ENCODE measurements around the gene COL23A1.
"Not testable (repeated sequence)": the region's sequence is repeated elsewhere in the genome, so short reads cannot be mapped to it uniquely, and the experiment has no call there.

The COL23A1 gene

GRCh38 chr5:178277346-178277745, 312.8 kb downstream of the COL23A1 start:
- no peak overlapping the region for H3K4me3 ChIP-seq (ENCODE audit: low read depth, low read length)
- no peak for DNase-seq (ENCODE audit: low read depth)

GRCh38 chr5:178274781-178275537, 315.2 kb downstream of the COL23A1 start:
- DNase-seq (ENCODE audit: low read depth), result no peak
- H3K4me3 ChIP-seq (ENCODE audit: low read depth, low read length), result no peak overlapping the region

DNA sequence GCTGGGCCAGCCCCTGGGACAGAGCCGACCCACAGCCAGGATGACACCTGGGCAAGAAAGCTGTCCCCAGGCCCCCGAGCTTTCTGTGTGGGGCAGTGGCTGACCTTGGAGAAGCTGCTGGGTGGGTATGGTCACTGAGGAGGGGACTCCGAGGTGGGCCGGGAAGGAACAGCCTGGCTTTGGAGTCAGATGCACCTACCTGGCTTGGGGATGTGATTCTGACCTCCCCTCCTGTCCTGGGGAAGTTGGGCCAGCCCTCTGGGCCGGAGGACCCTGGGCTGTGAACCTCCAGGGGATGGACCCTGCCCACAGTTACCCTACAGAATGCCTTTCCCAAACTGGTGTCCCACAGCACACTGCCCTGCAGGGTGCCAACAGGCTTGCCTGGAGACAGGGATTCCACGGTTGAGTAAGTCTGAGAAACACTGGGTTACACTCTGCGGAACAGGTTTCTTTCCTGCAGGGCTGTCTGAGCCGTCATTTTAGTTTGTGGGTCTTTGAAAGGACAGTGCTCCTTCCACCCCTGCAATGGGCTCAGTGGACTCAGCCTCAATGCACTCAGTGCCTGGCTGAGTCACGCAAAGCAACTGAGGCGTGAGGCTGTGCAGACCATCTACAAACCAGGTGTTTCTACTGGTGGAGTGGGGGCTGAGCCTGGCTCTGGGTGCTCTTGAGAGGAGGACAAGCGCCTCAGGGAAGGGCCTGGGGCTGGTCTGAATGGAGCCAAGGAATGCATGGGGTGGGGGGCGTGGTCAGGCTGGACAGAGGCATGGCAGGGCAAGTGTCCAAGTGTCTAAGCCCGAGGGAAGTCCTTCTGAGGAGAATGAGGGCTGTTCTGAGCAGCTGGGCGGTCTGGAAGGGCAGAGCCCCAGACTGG, 316.3 kb downstream of the COL23A1 start:
- no peak for DNase-seq (ENCODE audit: low read depth)
- H3K4me3 ChIP-seq (ENCODE audit: low read depth, low read length), result no peak overlapping the region

DNA sequence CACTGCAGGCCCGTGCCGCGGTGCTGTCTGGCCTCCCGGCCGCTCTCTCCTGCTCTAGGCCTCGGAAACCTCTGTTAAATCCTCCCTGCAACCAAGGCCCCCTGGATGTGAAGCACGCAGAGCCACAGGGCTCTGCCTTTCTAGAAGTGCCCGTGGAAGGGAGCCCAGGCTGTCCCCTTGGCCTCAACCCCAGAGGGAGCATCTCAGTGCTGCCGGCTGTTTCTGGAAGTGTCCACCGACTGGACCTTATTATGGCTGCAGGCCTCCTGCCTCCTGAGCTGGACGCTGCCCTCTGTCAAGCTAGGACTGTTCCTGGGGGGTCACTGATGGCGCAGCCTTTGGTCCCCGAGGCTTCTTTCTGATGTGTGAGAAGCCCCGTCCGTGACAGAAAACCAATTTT, 317.2 kb downstream of the COL23A1 start:
- no peak overlapping the region for H3K4me3 ChIP-seq (ENCODE audit: low read depth, low read length)
- DNase-seq (ENCODE audit: low read depth), result no peak

GRCh38 chr5:178272591-178272990, 317.6 kb downstream of the COL23A1 start:
- no peak for DNase-seq (ENCODE audit: low read depth)

DNA sequence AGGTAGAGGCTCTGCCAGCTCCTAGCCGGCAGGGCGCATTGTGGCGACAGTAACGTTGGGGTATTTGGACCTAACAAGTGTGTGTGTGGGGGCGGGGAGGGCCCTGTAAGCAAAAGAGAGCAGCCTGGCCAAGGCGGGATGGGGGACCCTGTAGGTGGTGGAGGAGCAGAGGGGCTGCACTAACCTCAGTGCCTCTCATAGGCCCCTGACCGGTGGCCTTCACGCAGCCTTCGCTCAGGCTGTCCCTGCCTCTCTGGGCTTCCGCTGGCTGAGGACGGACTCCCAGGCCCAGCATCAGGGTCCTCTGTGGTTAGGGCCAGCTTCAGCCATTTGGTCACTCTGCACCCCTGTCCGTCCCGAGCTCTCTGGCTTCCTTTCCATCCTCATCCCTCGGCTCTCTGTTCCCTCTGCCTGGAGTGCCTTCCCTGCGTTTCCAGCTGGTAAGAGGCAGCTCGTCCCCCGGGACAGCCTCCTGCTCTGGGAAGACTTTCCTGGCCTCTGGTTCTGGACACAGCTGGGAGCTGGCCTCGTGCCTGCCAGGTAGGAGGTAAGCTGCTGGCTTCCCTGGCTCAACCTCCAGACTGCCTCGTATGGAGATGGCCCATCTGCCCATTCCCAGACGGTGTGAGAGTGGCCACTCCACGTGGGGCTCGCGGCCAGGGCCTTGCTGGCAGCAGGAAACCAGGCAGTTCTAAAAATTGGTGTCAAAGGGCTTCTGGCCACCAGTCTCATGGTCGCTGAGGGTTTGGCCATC, 318.3 kb downstream of the COL23A1 start:
- no peak overlapping the region for H3K4me3 ChIP-seq (ENCODE audit: low read depth, low read length)
- no peak for DNase-seq (ENCODE audit: low read depth)

More at GRCh38 chr5:178272591-178272990, 317.6 kb downstream of the COL23A1 start:
- no peak overlapping the region for H3K4me3 ChIP-seq (ENCODE audit: low read depth, low read length)

DNA sequence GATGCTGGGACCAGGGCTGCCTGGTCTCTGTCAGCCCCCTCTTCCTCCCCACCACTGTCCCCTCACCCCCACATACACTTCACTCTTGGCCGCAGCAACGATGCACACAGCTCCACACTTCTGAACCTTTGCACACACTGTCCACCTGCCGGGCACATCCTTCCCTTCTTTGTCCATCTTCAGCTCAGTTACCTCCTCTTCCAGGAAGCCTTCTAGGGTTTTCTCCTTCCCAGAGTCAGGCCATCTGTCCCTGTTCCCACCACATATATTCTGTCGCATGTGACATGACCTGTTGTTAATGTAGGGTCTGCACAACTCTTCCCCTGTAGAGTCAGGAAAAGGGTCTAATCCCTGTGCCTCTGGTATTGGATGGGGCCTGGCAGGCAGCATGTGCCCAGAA, 319.0 kb downstream of the COL23A1 start:
- no peak overlapping the region for H3K4me3 ChIP-seq (ENCODE audit: low read depth, low read length)
- no peak for DNase-seq (ENCODE audit: low read depth)

- H3K4me3 ChIP-seq (ENCODE audit: low read depth, low read length), result no peak overlapping the region
- DNase-seq (ENCODE audit: low read depth), result no peak
Measured at GRCh38 chr5:178269499-178269898, 320.7 kb downstream of the COL23A1 start.

DNA sequence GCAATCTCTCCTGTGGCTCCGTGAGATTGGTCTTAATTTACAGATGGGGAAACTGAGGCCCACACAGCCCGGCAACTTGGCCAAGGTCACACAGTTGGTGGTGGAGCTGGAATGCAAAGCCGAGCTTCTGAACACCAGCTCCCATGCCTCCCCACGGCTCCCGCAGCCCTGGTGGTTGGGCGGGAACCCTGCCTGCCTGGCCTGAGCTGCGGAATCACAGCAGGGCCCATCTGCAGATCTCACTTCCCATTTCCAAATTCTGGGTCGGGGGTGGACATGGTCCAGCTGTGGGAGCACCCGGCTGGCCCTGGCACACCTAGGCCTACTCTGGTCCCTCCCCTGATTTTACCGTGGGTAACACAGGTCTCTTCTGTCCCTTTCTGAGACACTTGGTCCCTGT, 322.3 kb downstream of the COL23A1 start:
- no peak for DNase-seq (ENCODE audit: low read depth)
- H3K4me3 ChIP-seq (ENCODE audit: low read depth, low read length), result no peak overlapping the region

GRCh38 chr5:178267245-178267644, 322.9 kb downstream of the COL23A1 start:
- no peak overlapping the region for H3K4me3 ChIP-seq (ENCODE audit: low read depth, low read length)
- no peak for DNase-seq (ENCODE audit: low read depth)

DNA sequence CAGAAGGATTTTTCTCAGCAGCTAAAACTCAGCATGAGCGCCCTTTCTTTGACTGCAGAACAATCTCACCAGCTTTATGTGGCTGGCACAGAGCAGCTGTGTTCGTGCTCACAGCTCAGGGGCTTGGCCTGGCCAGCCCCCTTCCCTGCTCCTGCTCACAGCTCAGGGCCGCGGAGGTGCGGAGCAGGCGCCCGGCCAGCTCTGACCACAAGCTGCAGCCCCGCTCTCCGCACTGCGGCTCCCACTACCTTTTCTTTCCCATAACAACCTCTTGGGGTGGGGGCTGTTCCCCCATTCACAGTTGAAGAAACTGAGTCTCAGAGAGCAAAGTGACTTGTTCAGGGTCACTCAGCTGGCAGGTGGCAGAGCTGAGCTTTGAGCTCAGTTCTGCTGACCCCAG, 323.6 kb downstream of the COL23A1 start:
- no peak for DNase-seq (ENCODE audit: low read depth)
- no peak overlapping the region for H3K4me3 ChIP-seq (ENCODE audit: low read depth, low read length)

GRCh38 chr5:178265746-178266145, 324.4 kb downstream of the COL23A1 start:
- DNase-seq (ENCODE audit: low read depth), result no peak
- H3K4me3 ChIP-seq (ENCODE audit: low read depth, low read length), result no peak overlapping the region

DNA sequence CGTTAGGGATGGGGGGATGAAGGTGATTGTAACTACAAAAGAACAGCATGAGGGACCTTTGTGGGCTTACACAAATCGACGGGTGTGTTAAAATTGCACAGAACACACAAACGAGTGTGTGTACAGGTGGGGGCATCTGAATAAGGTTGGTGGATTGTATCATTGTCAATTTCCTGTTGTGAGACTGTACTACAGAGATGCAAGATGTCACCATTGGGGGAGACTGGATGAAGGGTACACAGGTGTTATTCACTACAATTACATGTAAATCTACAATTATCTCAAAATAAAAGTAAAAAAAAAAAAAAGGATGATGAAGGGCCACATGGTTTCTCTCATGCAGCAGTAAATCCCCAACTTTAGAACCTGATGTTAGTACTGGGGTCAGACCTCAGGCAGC, 326.1 kb downstream of the COL23A1 start:
- no peak overlapping the region for H3K4me3 ChIP-seq (ENCODE audit: low read depth, low read length)
- DNase-seq (ENCODE audit: low read depth), result no peak

- no peak for DNase-seq (ENCODE audit: low read depth)
- no peak overlapping the region for H3K4me3 ChIP-seq (ENCODE audit: low read depth, low read length)
Measured at GRCh38 chr5:178261666-178262600, 328.3 kb downstream of the COL23A1 start.

DNA sequence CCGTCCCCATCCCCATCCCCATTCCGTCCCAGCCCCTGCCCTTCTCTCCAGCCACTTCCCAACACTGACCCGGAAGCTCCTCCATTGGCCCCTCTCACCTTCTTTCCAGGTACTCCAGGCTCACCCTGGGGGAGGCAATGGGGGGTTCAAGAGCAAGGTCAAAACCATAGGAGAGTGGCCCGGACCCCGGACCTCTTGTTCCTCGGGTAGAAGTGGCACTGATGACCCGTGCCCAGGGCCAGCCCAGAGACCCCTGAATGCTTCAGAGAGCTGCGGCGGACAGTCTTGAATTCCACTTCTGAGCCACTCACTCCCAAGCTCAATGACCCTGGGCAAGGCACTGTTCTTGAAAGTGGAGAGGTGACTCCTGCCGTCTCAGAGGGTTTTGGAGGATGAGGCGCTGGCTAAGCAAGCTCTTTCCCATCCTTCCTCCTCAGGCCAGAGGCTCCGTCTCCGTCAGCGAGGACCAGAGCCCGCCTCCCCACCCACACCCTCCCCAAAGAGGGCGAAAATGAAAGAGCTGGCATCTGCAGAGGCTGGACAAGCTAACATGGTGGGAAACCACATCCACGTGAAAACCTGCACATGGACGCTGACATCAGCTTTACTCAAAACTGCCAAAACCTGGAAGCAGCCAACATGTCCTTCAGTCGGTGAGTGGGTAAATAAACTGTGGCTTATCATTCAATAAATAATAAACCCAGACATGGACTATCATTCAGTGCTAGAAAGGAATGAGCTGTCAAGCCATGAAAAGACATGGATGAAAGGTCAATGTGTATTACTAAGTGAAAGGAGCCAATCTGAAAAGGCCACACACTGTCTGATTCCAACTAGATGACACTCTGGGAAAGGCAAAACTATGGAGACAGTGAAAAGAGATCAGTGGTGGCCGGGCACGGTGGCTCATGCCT, 330.3 kb downstream of the COL23A1 start:
- no peak for DNase-seq (ENCODE audit: low read depth)

GRCh38 chr5:178257650-178258049, 332.5 kb downstream of the COL23A1 start:
- DNase-seq (ENCODE audit: low read depth), result no peak

More for the DNA sequence above, 330.3 kb downstream of the COL23A1 start:
- H3K4me3 ChIP-seq (ENCODE audit: low read depth, low read length), result no peak overlapping the region

GRCh38 chr5:178256746-178257145, 333.4 kb downstream of the COL23A1 start:
- DNase-seq (ENCODE audit: low read depth), result no peak
- H3K4me3 ChIP-seq (ENCODE audit: low read depth, low read length), result no peak overlapping the region

More at GRCh38 chr5:178257650-178258049, 332.5 kb downstream of the COL23A1 start:
- H3K4me3 ChIP-seq (ENCODE audit: low read depth, low read length), result no peak overlapping the region

DNA sequence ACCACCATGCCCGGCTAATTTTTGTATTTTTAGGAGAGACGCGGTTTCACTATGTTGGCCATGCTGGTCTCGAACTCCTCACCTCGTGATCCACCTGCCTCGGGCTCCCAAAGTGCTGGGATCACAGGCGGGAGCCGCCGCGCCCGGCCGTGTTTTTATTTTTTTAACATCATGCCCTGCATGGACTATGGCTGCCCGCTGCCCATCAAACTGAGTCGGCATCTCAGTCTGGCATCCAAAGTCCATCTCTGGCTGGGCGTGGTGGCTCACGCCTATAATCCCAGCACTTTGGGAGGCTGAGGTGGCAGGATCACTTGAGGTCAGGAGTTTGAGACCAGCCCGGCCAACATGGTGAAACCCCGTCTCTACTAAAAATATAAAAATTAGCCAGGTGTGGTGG, 336.6 kb downstream of the COL23A1 start:
- not testable (repeated sequence) for H3K4me3 ChIP-seq (ENCODE audit: low read depth, low read length); DNase-seq (ENCODE audit: low read depth)
